GM06990 (cell line): ENCODE data around the gene SNTB2.

ENCODE experiments used
- DNase-seq: peaks from one replicate; pipeline ENCODE4 v3.0.0-alpha.2; 2011; ENCODE audit not compliant: insufficient read length; ENCODE audit errors: extremely low read depth
- H3K27me3 ChIP-seq: replicated peaks from 2 replicates; pipeline ENCODE4 v1.6.0; 2011; ENCODE audit warnings: low read length; ENCODE audit not compliant: control insufficient read depth, insufficient read depth
- H3K36me3 ChIP-seq: 2 replicates; pipeline ENCODE4 v1.5.1; 2011; ENCODE audit warnings: low read length; ENCODE audit not compliant: control insufficient read depth, insufficient read depth
- H3K4me3 ChIP-seq: replicated peaks from 2 replicates; pipeline ENCODE4 v1.5.1; 2011; ENCODE audit warnings: low read depth, mild to moderate bottlenecking, control low read depth, low read length
- CTCF ChIP-seq: IDR thresholded peaks from 2 replicates; pipeline ENCODE4 v1.5.1; 2011; ENCODE audit warnings: low read length, control low read depth, mild to moderate bottlenecking, inconsistent platforms; ENCODE audit not compliant: insufficient read depth, poor library complexity, severe bottlenecking

The SNTB2 gene

GRCh38 chr16:69204172-69204571, 17.2 kb downstream of the SNTB2 start:
- no peak overlapping the region for H3K4me3 ChIP-seq
- H3K27me3 ChIP-seq: no peaks in the 10 kb centered on the region
- H3K36me3 ChIP-seq: no peaks in the 10 kb centered on the region
- no peak for DNase-seq
- no peak for TF ChIP-seq CTCF

GRCh38 chr16:69209735-69210134, 22.8 kb downstream of the SNTB2 start:
- TF ChIP-seq CTCF: no peak
- Histone ChIP-seq H3K36me3 (no peaks in the 10 kb centered on the region), H3K4me3 (no peak overlapping the region), H3K27me3 (no peaks in the 10 kb centered on the region)
- DNase-seq: no peak

- TF ChIP-seq CTCF: no peak
- Histone ChIP-seq H3K4me3 (no peak overlapping the region), H3K36me3 (no peaks in the 10 kb centered on the region), H3K27me3 (no peaks in the 10 kb centered on the region)
- DNase-seq: no peak
These were observed 30.5 kb downstream of the SNTB2 start for GRCh38 chr16:69217433-69217832.

GRCh38 chr16:69219279-69219678, 32.3 kb downstream of the SNTB2 start:
- Histone ChIP-seq H3K36me3 (no peaks in the 10 kb centered on the region), H3K27me3 (no peaks in the 10 kb centered on the region), H3K4me3 (no peak overlapping the region)
- no peak for DNase-seq
- TF ChIP-seq CTCF: no peak

GRCh38 chr16:69223882-69224281, 36.9 kb downstream of the SNTB2 start:
- Histone ChIP-seq H3K27me3 (no peaks in the 10 kb centered on the region), H3K36me3 (no peaks in the 10 kb centered on the region), H3K4me3 (no peak overlapping the region)
- no peak for DNase-seq
- no peak for TF ChIP-seq CTCF

GRCh38 chr16:69225121-69225520, 38.2 kb downstream of the SNTB2 start:
- Histone ChIP-seq H3K4me3 (no peak overlapping the region), H3K27me3 (no peaks in the 10 kb centered on the region), H3K36me3 (no peaks in the 10 kb centered on the region)
- DNase-seq: no peak
- TF ChIP-seq CTCF: no peak
